Keratinocyte (primary cell): ENCODE results near the gene PIAS1. TPM values are rescaled to one million over a fixed set of nuclear protein-coding genes. Genes with fewer than 3 reads are reported as not detected.

Source experiments
- DNase-seq: peaks from one replicate; pipeline ENCODE4 v3.0.0-alpha.2; 2011; ENCODE audit warnings: low read depth, missing footprints, low spot score
- FAIRE-seq: peaks from 2 replicates; lab custom pipeline; 2011; peaks lifted over from hg19 to GRCh38; lab: Jason Lieb, UNC
- H2AFZ ChIP-seq: 2 replicates; pipeline ENCODE4 v1.6.0; 2012; ENCODE audit warnings: low read length, control low read depth, inconsistent platforms; ENCODE audit not compliant: control insufficient read depth
- H3K27ac ChIP-seq: 2 replicates; pipeline ENCODE4 v1.5.1; 2011; ENCODE audit warnings: low read length; ENCODE audit not compliant: control insufficient read depth, insufficient read depth
- H3K27me3 ChIP-seq: 3 replicates; pipeline ENCODE4 v1.6.0; 2011; ENCODE audit warnings: low read length; ENCODE audit not compliant: control insufficient read depth, insufficient read depth; ENCODE audit errors: extremely low read depth
- H3K36me3 ChIP-seq, 2 experiments: 2 replicates in 1 of 2; 3 replicates in 1 of 2; pipeline ENCODE4 v1.5.1; 2011; ENCODE audit warnings: low read length in 2 of 2, mild to moderate bottlenecking in 1 of 2; ENCODE audit not compliant: control insufficient read depth in 2 of 2, insufficient read depth in 2 of 2; ENCODE audit errors: extremely low read depth in 1 of 2
- H3K4me1 ChIP-seq: 3 replicates; pipeline ENCODE4 v1.5.1; 2011; ENCODE audit warnings: low read length; ENCODE audit not compliant: control insufficient read depth, insufficient read depth; ENCODE audit errors: extremely low read depth
- H3K4me2 ChIP-seq: 3 replicates; pipeline ENCODE4 v1.6.0; 2011; ENCODE audit warnings: low read depth, low read length; ENCODE audit not compliant: control insufficient read depth, insufficient read depth; ENCODE audit errors: extremely low read depth
- H3K4me3 ChIP-seq, 3 experiments: fragments of 200-600 bp in 1 of 3; sonication (generic) in 1 of 3; 2 replicates in 2 of 3; 3 replicates in 1 of 3; pipeline ENCODE4 v1.5.1; 2011 to 2016; ENCODE audit warnings: low read length in 3 of 3, mild to moderate bottlenecking in 3 of 3, control low read depth in 2 of 3, inconsistent platforms in 1 of 3, low read depth in 1 of 3, mixed read lengths in 1 of 3, mixed run types in 1 of 3, moderate library complexity in 1 of 3; ENCODE audit not compliant: control insufficient read depth in 2 of 3, insufficient read depth in 2 of 3; ENCODE audit errors: extremely low read depth in 1 of 3
- H3K79me2 ChIP-seq: 2 replicates; pipeline ENCODE4 v1.6.0; 2012; ENCODE audit warnings: low read length; ENCODE audit not compliant: control insufficient read depth, insufficient read depth
- H3K9ac ChIP-seq: 3 replicates; pipeline ENCODE4 v1.6.0; 2011; ENCODE audit warnings: low read length; ENCODE audit not compliant: control insufficient read depth, insufficient read depth; ENCODE audit errors: extremely low read depth
- H3K9me1 ChIP-seq: 3 replicates; pipeline ENCODE4 v1.6.0; 2011; ENCODE audit warnings: low read length; ENCODE audit not compliant: control insufficient read depth, insufficient read depth; ENCODE audit errors: extremely low read depth
- H3K9me3 ChIP-seq: 2 replicates; pipeline ENCODE4 v1.5.1; 2012; ENCODE audit warnings: low read depth, low read length; ENCODE audit not compliant: control insufficient read depth
- H4K20me1 ChIP-seq: 3 replicates; pipeline ENCODE4 v1.6.0; 2011; ENCODE audit warnings: low read length; ENCODE audit not compliant: control insufficient read depth, insufficient read depth; ENCODE audit errors: extremely low read depth
- CTCF ChIP-seq, 3 experiments: IDR thresholded peaks in 1 of 3; conservative IDR thresholded peaks in 1 of 3; optimal IDR thresholded peaks in 1 of 3; 2 replicates in 2 of 3; 3 replicates in 1 of 3; pipeline versions ENCODE3 to v1.5.1; 2011; ENCODE audit warnings: low read length in 3 of 3, mild to moderate bottlenecking in 3 of 3, moderate library complexity in 2 of 3, control low read depth in 1 of 3, inconsistent platforms in 1 of 3; ENCODE audit not compliant: insufficient read depth in 2 of 3; ENCODE audit errors: extremely low read depth in 1 of 3
- EZH2 ChIP-seq: IDR thresholded peaks from one replicate; pipeline ENCODE4 v1.6.1; 2012; ENCODE audit warnings: inconsistent platforms, mild to moderate bottlenecking, low read length, moderate library complexity
- dilution Hi-C: fragments of 300-500 bp; cut with MboI; formaldehyde crosslinking; loops from one replicate; pipeline ENCODE4 v1.7.0; 2020; ENCODE audit warnings: low sequenced_read_pairs; ENCODE audit not compliant: extremely low pct_ligation_motif_present
- polyA plus RNA-seq, 5 experiments: library from polyadenylated mRNA; depleted of rRNA in 3 of 5; stranded (reverse) in 3 of 5; stranded (forward) in 1 of 5; unstranded in 1 of 5; fragments of >200 nt; gene quantifications; 1 replicate in 1 of 5; 2 replicates in 3 of 5; 3 replicates in 1 of 5; pipeline versions ENCODE4 v1.2.1 to v1.2.3, GENCODE V29; 2011 to 2012; ENCODE audit warnings: missing spikeins in 2 of 5, low read depth in 1 of 5, low replicate concordance in 1 of 5

The PIAS1 gene
- polyA plus RNA-seq, 1 donor (not counting 4 experiments of a cell fraction or from before 2014, with no cell fraction given), result 58.2 TPM

- H3K79me2 ChIP-seq, result peaks cover 27% of the 10 kb centered on the region
- TF ChIP-seq EZH2 (no peak), CTCF (optimal IDR thresholded peaks at IDR 0.05 in 1 of 3, IDR thresholded peaks at IDR 0.05 in 1 of 3, conservative IDR thresholded peaks at IDR 0.05 in 1 of 3; ENCODE audit: extremely low read depth in 1 of 3, insufficient read depth in 2 of 3, low read length in 3 of 3) (no peak)
- FAIRE-seq, result peak; percentile 26
- dilution Hi-C loops, result no loop called here
- no peak overlapping the region for H3K4me3 ChIP-seq
- peak overlapping the region; percentile 32 for H3K4me2 ChIP-seq
- H3K9ac ChIP-seq, result no peak overlapping the region
- H3K4me1 ChIP-seq, result peaks cover 20% of the 10 kb centered on the region
- no peak overlapping the region for H3K27ac ChIP-seq
- peaks cover 4% of the 10 kb centered on the region for H4K20me1 ChIP-seq
- H3K36me3 ChIP-seq, result no peaks in the 10 kb centered on the region
- no peak for DNase-seq
- no peaks in the 10 kb centered on the region for H3K9me1 ChIP-seq
- H3K27me3 ChIP-seq, result no peaks in the 10 kb centered on the region
- peak overlapping the region; percentile 13 for H2AFZ ChIP-seq
- no peaks in the 10 kb centered on the region for H3K9me3 ChIP-seq
Observed at GRCh38 chr15:68051907-68052306, 2.2 kb upstream of the PIAS1 start.

- no peaks in the 10 kb centered on the region for H3K36me3 ChIP-seq
- H3K4me2 ChIP-seq, result peak overlapping the region; percentile 32
- peaks cover 23% of the 10 kb centered on the region for H3K4me1 ChIP-seq
- peaks cover 4% of the 10 kb centered on the region for H4K20me1 ChIP-seq
- H3K79me2 ChIP-seq, result peaks cover 32% of the 10 kb centered on the region
- dilution Hi-C loops, result no loop called here
- H3K9ac ChIP-seq, result no peak overlapping the region
- H3K9me3 ChIP-seq, result no peaks in the 10 kb centered on the region
- peak; percentile 41 for FAIRE-seq
- TF ChIP-seq EZH2 (no peak), CTCF (optimal IDR thresholded peaks at IDR 0.05 in 1 of 3, IDR thresholded peaks at IDR 0.05 in 1 of 3, conservative IDR thresholded peaks at IDR 0.05 in 1 of 3; ENCODE audit: extremely low read depth in 1 of 3, insufficient read depth in 2 of 3, low read length in 3 of 3) (no peak)
- no peaks in the 10 kb centered on the region for H3K27me3 ChIP-seq
- peak overlapping the region; percentile 51 for H2AFZ ChIP-seq
- no peak for DNase-seq
- H3K9me1 ChIP-seq, result no peaks in the 10 kb centered on the region
- no peak overlapping the region for H3K4me3 ChIP-seq
- H3K27ac ChIP-seq, result no peak overlapping the region
Observed at GRCh38 chr15:68052431-68052830, 1.7 kb upstream of the PIAS1 start.
